Lung (tissue), 12 donors: ENCODE measurements around the gene ST3GAL6. TPM values are rescaled to one million over a fixed set of nuclear protein-coding genes. Genes with fewer than 3 reads are reported as not detected.

Experiments used
- ATAC-seq: fragments of 200-7000 bp; cut with Tn5 transposase; one replicate; pipeline ENCODE4 v1.9.1; 2020; ENCODE audit warnings: moderate number of reproducible peaks; ENCODE audit not compliant: insufficient read depth, low FRiP score
- DNase-seq, 3 donors: peaks; one replicate each; pipeline ENCODE4 v3.0.0-alpha.2; 2013 to 2017
- H3K27ac ChIP-seq, 2 donors: one replicate each; pipeline ENCODE4 v1.5.1; 2013; ENCODE audit warnings: mild to moderate bottlenecking in 2 of 2, moderate library complexity in 2 of 2, control low read depth in 1 of 2, inconsistent platforms in 1 of 2, low read depth in 1 of 2, low read length in 1 of 2
- H3K27me3 ChIP-seq, 3 donors: one replicate each; pipeline ENCODE4 v1.5.1; 2013; ENCODE audit warnings: low read length in 2 of 3; ENCODE audit not compliant: control insufficient read depth in 3 of 3, insufficient read depth in 3 of 3
- H3K36me3 ChIP-seq, 4 donors: one replicate each; pipeline ENCODE4 v1.5.1; 2013; ENCODE audit warnings: low read length in 4 of 4, mild to moderate bottlenecking in 1 of 4, moderate library complexity in 1 of 4; ENCODE audit not compliant: control insufficient read depth in 4 of 4, insufficient read depth in 4 of 4
- H3K4me1 ChIP-seq, 5 donors: one replicate each; pipeline ENCODE4 v1.5.1; 2013; ENCODE audit warnings: low read length in 5 of 5, mild to moderate bottlenecking in 2 of 5, moderate library complexity in 1 of 5; ENCODE audit not compliant: control insufficient read depth in 5 of 5, insufficient read depth in 5 of 5
- H3K4me3 ChIP-seq: one replicate; pipeline ENCODE4 v1.5.1; 2013; ENCODE audit warnings: mild to moderate bottlenecking, control low read depth, moderate library complexity
- H3K9ac ChIP-seq, 2 donors: one replicate each; pipeline ENCODE4 v1.5.1; 2013; ENCODE audit warnings: low read length in 2 of 2, control low read depth in 1 of 2; ENCODE audit not compliant: insufficient read depth in 1 of 2
- H3K9me3 ChIP-seq, 4 donors: one replicate each; pipeline ENCODE4 v1.5.1; 2013; ENCODE audit warnings: low read length in 3 of 4, mild to moderate bottlenecking in 1 of 4, moderate library complexity in 1 of 4; ENCODE audit not compliant: control insufficient read depth in 4 of 4, insufficient read depth in 3 of 4
- CTCF ChIP-seq: IDR thresholded peaks from 2 replicates; pipeline ENCODE4 v1.5.1; 2012; ENCODE audit warnings: mild to moderate bottlenecking; ENCODE audit errors: control extremely low read depth, extremely low read depth
- WGBS, 2 donors: extraction: QIAGEN DNeasy Blood & Tissue Kit; methylation state at CpG; one replicate each; pipeline ENCODE4 v1.1.7; 2013; 5-methylcytosine and 5-hydroxymethylcytosine counted together
- polyA plus RNA-seq, 2 donors: library from polyadenylated mRNA; stranded (reverse); fragments of 200-250 nt; gene quantifications; one replicate each; pipeline ENCODE4 v1.2.1, GENCODE V29; 2013
- total RNA-seq, 2 donors: library from RNA; depleted of rRNA in 1 of 2; stranded (reverse); fragments of >200 nt in 1 of 2; gene quantifications; one replicate each; pipeline ENCODE4 v1.2.1, GENCODE V29; 2014 to 2021
- donor health status: control.
- donor health status: control.
- donor health status: Bipolar disorder and iron deficiency.
- donor health status: healthy.
- donor health status: DM: yes; HTN: yes; CAD: no.

The ST3GAL6 gene
- total and polyA plus RNA-seq, 4 donors = 13.6 to 22.9 (median 20.1) TPM

- Histone ChIP-seq H3K27ac (peak overlapping the region in 1 of 2 donors; percentile 89), H3K4me3 (no peak overlapping the region)
- WGBS, 2 donors = 82% methylated on average over 4 of the region's 4 CpGs
These were observed 7.5 kb upstream of the ST3GAL6 start for GRCh38 chr3:98755601-98756000.

GRCh38 chr3:98759629-98760028 lies 3.5 kb upstream of the ST3GAL6 start:
- DNase-seq = no peak
- H3K9me3 ChIP-seq = no peaks in the 10 kb centered on the region
- no peak overlapping the region for H3K9ac ChIP-seq
- H3K27me3 ChIP-seq = no peaks in the 10 kb centered on the region
- H3K27ac ChIP-seq = peak overlapping the region in 1 of 2 donors; percentile 21
- peaks cover 0 to 3% (median under 1%) of the 10 kb centered on the region in 4 donors for H3K36me3 ChIP-seq
- H3K4me1 ChIP-seq = peaks cover 6 to 43% (median 10%) of the 10 kb centered on the region in 5 donors
- no peak overlapping the region for H3K4me3 ChIP-seq
- no peak for TF ChIP-seq CTCF
- no peak for ATAC-seq
- WGBS, 2 donors = 96 to 97% methylated on average over 2 of the region's 2 CpGs

More at GRCh38 chr3:98755601-98756000, 7.5 kb upstream of the ST3GAL6 start:
- no peak for ATAC-seq
- no peak for DNase-seq
- TF ChIP-seq CTCF = no peak
- Histone ChIP-seq H3K27me3 (no peaks in the 10 kb centered on the region), H3K9ac (no peak overlapping the region), H3K4me1 (peaks cover 0 to 29% (median 0%) of the 10 kb centered on the region in 5 donors), H3K36me3 (peaks cover 0 to 3% (median under 1%) of the 10 kb centered on the region in 4 donors), H3K9me3 (no peaks in the 10 kb centered on the region)

- Histone ChIP-seq H3K27ac (peak overlapping the region in 1 of 2 donors; percentile 53), H3K4me3 (no peak overlapping the region), H3K36me3 (peaks cover 0 to 3% (median under 1%) of the 10 kb centered on the region in 4 donors), H3K4me1 (peaks cover 6 to 48% (median 10%) of the 10 kb centered on the region in 5 donors), H3K9me3 (no peaks in the 10 kb centered on the region), H3K27me3 (no peaks in the 10 kb centered on the region), H3K9ac (no peak overlapping the region)
- no peak for ATAC-seq
- 20 to 47% methylated on average over 2 of the region's 2 CpGs for WGBS, 2 donors
- peak in 2 of 3 donors; percentile 47 to 49 for DNase-seq
- TF ChIP-seq CTCF = no peak
These were observed 1.4 kb upstream of the ST3GAL6 start for GRCh38 chr3:98761643-98762229.
